ENCODE results near the gene DCLK1. TPM values are rescaled to one million over a fixed set of nuclear protein-coding genes. Genes with fewer than 3 reads are reported as not detected.

Gene DCLK1
- total RNA-seq, 1 experiment from 2014 or later, result not detected

- in situ Hi-C loops (cut with HindIII; ENCODE audit: low pct_unique_long_range_greater_than_20kb, low sequenced_read_pairs), result no loop called here
- Histone ChIP-seq H3K36me3 (ENCODE audit: control insufficient read depth, insufficient read depth, low read length) (no peaks in the 10 kb centered on the region), H3K27ac (ENCODE audit: low read length) (no peak overlapping the region), H3K4me3 (ENCODE audit: low read depth in 2 of 2, low read length in 2 of 2) (no peak overlapping the region), H3K27me3 (ENCODE audit: control insufficient read depth, insufficient read depth, low read length) (no peaks in the 10 kb centered on the region), H3K9me3 (ENCODE audit: control insufficient read depth, insufficient read depth, low read depth, low read length) (no peaks in the 10 kb centered on the region), H3K4me1 (ENCODE audit: control insufficient read depth, insufficient read depth, low read length) (no peaks in the 10 kb centered on the region)
- no TSS peak for BruUV-seq (replicated peaks)
- DNase-seq (ENCODE audit: low read depth, low spot score) (no peak), ATAC-seq (no peak)
- intact Hi-C loops (cut with micrococcal nuclease; ENCODE audit: unreplicated experiment), result no loop called here
- ChIA-PET CTCF (no interaction called here), POLR2A (no interaction called here)
- TF ChIP-seq TCF7L2 (IDR thresholded peaks at IDR 0.05; ENCODE audit: low read depth, low read length) (no peak), REST (IDR thresholded peaks at IDR 0.05; ENCODE audit: insufficient read depth in 1 of 2, low read depth in 2 of 2, low read length in 1 of 2) (no peak)
Observed at GRCh38 chr13:35760735-35761281, 370.4 kb downstream of the DCLK1 start.

GRCh38 chr13:35747594-35747993 lies 383.6 kb downstream of the DCLK1 start:
- no TSS peak for BruUV-seq (replicated peaks)
- ChIA-PET CTCF (no interaction called here), POLR2A (no interaction called here)
- H3K9me3 ChIP-seq (ENCODE audit: control insufficient read depth, insufficient read depth, low read depth, low read length), result no peaks in the 10 kb centered on the region
- H3K27ac ChIP-seq (ENCODE audit: low read length), result no peak overlapping the region
- ATAC-seq (no peak), DNase-seq (ENCODE audit: low read depth, low spot score) (no peak)
- no peak overlapping the region for H3K4me3 ChIP-seq (ENCODE audit: low read depth in 2 of 2, low read length in 2 of 2)
- no peaks in the 10 kb centered on the region for H3K4me1 ChIP-seq (ENCODE audit: control insufficient read depth, insufficient read depth, low read length)
- no peaks in the 10 kb centered on the region for H3K27me3 ChIP-seq (ENCODE audit: control insufficient read depth, insufficient read depth, low read length)
- in situ Hi-C loops (cut with HindIII; ENCODE audit: low pct_unique_long_range_greater_than_20kb, low sequenced_read_pairs), result no loop called here
- TF ChIP-seq POLR2AphosphoS5 (IDR thresholded peaks at IDR 0.05; ENCODE audit: low read depth, low read length), result no peak
- no peak for TF ChIP-seq CTCF (IDR thresholded peaks at IDR 0.05)
- TF ChIP-seq REST (IDR thresholded peaks at IDR 0.05; ENCODE audit: insufficient read depth in 1 of 2, low read depth in 2 of 2, low read length in 1 of 2), result no peak
- TF ChIP-seq SIN3A (IDR thresholded peaks at IDR 0.05; ENCODE audit: borderline replicate concordance, insufficient read depth, low read depth, low read length), result no peak
- TF ChIP-seq TCF7L2 (IDR thresholded peaks at IDR 0.05; ENCODE audit: low read depth, low read length), result no peak
- intact Hi-C loops (cut with micrococcal nuclease; ENCODE audit: unreplicated experiment), result no loop called here
- H3K36me3 ChIP-seq (ENCODE audit: control insufficient read depth, insufficient read depth, low read length), result no peaks in the 10 kb centered on the region
